Vagina (tissue), 2 donors: ENCODE results near the gene R3HDM2. TPM values are rescaled to one million over a fixed set of nuclear protein-coding genes. Genes with fewer than 3 reads are reported as not detected.

Experiments used
- DNase-seq, 2 donors: peaks; one replicate each; pipeline ENCODE4 v3.0.0-alpha.2; 2017; ENCODE audit errors: extremely low spot score in 2 of 2
- H3K27ac ChIP-seq: fragments of 200-600 bp; sonication (generic); one replicate; pipeline ENCODE4 v1.5.1; 2019
- H3K27me3 ChIP-seq: fragments of 200-600 bp; sonication (generic); one replicate; pipeline ENCODE4 v1.5.1; 2019
- H3K36me3 ChIP-seq, 2 donors: fragments of 200-600 bp; sonication (generic); one replicate each; pipeline ENCODE4 v1.5.1; 2017 to 2019
- H3K4me1 ChIP-seq: fragments of 200-600 bp; sonication (generic); one replicate; pipeline ENCODE4 v1.5.1; 2019
- H3K4me3 ChIP-seq, 2 donors: fragments of 200-600 bp; sonication (generic); 1 replicate in 1 of 2; 2 replicates in 1 of 2; pipeline ENCODE4 v1.5.1; 2016 to 2019
- H3K9me3 ChIP-seq: fragments of 200-600 bp; sonication (generic); one replicate; pipeline ENCODE4 v1.5.1; 2019
- POLR2A ChIP-seq, 2 donors: fragments of 450-650 bp; IDR thresholded peaks; one replicate each; pipeline ENCODE4 v1.6.1; 2017; ENCODE audit warnings: antibody characterized with exemption in 2 of 2, mild to moderate bottlenecking in 2 of 2, moderate library complexity in 2 of 2
- POLR2AphosphoS5 ChIP-seq, 2 donors: sonication (generic); formaldehyde crosslinking; IDR thresholded peaks; one replicate each; pipeline ENCODE4 v1.9.0; 2017; ENCODE audit warnings: antibody characterized with exemption in 2 of 2, mild to moderate bottlenecking in 2 of 2, low read depth in 1 of 2; ENCODE audit not compliant: insufficient read depth in 1 of 2
- intact Hi-C: fragments of 100-400 bp; cut with DNase I; formaldehyde crosslinking; loops from one replicate; pipeline ENCODE4 v1.15.1; 2023
- total RNA-seq: library from RNA; depleted of rRNA; stranded (reverse); fragments of >200 nt; gene quantifications from one replicate; pipeline ENCODE4 v1.2.3, GENCODE V29; 2016
- TF ChIP-seq, protein P1 (sequence below), 3 experiments: fragments of 450-650 bp in 2 of 3; fragments of 200-600 bp in 1 of 3; sonication (generic) in 1 of 3; IDR thresholded peaks; one replicate each; pipeline ENCODE4 v1.5.1; 2017 to 2019; ENCODE audit warnings: antibody characterized with exemption in 3 of 3, mild to moderate bottlenecking in 2 of 3, moderate library complexity in 2 of 3

Gene R3HDM2
- total RNA-seq, 1 donor from 2014 or later: 44.2 TPM

DNA sequence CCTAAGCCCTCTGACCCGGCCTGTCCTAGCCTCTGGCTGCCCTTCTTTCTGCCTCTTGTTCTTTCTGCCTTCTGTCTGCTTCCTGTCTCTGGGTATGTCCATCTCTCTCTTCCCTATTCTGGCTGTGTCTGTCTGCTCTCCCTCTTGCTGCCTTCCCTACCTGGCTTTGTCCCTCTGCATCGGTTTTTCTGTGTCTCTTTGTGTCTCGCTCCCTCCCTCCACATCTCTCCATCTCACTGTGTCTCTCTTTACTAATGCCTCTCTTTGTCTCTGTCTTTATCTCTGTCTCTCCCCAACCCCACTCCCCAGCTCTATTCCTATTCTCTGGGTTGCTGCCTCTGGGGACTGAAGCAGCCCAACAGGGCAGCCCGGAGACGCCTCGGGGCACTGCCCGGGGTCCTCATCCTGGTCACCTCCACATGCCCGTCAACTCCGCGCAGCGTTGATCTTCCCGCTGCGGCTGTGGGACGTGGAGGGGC is 191.2 kb downstream of the R3HDM2 start:
- Histone ChIP-seq H3K4me1 (peaks cover 92% of the 10 kb centered on the region), H3K36me3 (no peaks in the 10 kb centered on the region)
- DNase-seq: no peak

DNA sequence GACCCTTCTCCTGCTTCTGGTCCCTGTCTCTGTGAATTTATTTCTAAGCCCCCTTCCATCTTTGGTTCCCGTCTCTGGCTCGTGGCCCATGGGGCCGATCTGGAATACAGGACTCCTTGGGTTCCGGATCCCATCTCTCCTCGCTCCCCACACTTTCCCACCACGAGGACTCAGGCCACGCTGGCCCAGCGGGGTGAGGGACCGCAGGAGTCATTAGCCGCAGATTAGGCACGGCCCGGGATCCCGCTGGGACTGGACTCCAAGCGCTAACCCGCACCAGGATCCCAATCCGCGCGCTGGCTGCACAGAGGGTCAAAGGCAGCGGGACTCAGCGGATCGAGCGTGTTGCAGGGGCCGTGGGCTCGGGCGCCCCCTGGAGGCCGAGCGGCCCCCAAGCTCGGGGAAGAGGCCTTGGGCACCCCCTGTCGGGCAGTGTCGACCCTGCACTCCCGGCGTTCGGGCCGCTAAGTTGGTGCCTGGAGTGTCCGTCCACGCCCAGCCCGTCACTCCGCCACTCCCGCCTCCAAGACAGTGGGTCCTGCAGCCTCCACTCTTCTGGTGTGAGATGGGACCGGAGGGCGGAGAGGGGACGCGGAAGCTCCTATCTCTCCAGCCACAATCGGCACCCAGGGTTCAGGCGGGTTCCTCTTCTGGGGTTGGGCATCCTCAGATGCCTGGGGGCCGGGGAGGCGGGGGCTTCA is 191.8 kb downstream of the R3HDM2 start:
- TF ChIP-seq POLR2AphosphoS5 (IDR thresholded peaks at IDR 0.05; ENCODE audit: insufficient read depth in 1 of 2, low read depth in 1 of 2) (peak; percentile 41 to 56), POLR2A (IDR thresholded peaks at IDR 0.05) (no peak)
- TF ChIP-seq, protein P1, sequence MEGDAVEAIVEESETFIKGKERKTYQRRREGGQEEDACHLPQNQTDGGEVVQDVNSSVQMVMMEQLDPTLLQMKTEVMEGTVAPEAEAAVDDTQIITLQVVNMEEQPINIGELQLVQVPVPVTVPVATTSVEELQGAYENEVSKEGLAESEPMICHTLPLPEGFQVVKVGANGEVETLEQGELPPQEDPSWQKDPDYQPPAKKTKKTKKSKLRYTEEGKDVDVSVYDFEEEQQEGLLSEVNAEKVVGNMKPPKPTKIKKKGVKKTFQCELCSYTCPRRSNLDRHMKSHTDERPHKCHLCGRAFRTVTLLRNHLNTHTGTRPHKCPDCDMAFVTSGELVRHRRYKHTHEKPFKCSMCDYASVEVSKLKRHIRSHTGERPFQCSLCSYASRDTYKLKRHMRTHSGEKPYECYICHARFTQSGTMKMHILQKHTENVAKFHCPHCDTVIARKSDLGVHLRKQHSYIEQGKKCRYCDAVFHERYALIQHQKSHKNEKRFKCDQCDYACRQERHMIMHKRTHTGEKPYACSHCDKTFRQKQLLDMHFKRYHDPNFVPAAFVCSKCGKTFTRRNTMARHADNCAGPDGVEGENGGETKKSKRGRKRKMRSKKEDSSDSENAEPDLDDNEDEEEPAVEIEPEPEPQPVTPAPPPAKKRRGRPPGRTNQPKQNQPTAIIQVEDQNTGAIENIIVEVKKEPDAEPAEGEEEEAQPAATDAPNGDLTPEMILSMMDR (IDR thresholded peaks at IDR 0.05): peak; percentile 100
- intact Hi-C loops: no loop called here
- Histone ChIP-seq H3K9me3 (no peaks in the 10 kb centered on the region), H3K27ac (peak overlapping the region; percentile 48), H3K36me3 (peaks cover 0 to 4% of the 10 kb centered on the region in 2 donors), H3K27me3 (peaks cover 15% of the 10 kb centered on the region), H3K4me3 (peak overlapping the region; percentile 44 to 59), H3K4me1 (peaks cover 92% of the 10 kb centered on the region)
- no peak for DNase-seq

More for the DNA sequence above, 191.2 kb downstream of the R3HDM2 start:
- peak overlapping the region; percentile 12 for H3K27ac ChIP-seq
- intact Hi-C loops: loop anchor here (5.0 kb wide), 1 partner anchor 32 kb away; no protein-coding TSS in a partner anchor
- no peaks in the 10 kb centered on the region for H3K9me3 ChIP-seq
- TF ChIP-seq POLR2A (IDR thresholded peaks at IDR 0.05): no peak
- TF ChIP-seq, protein P1 (IDR thresholded peaks at IDR 0.05): no peak
- TF ChIP-seq POLR2AphosphoS5 (IDR thresholded peaks at IDR 0.05; ENCODE audit: insufficient read depth in 1 of 2, low read depth in 1 of 2): no peak
- peaks cover 15% of the 10 kb centered on the region for H3K27me3 ChIP-seq
- peak overlapping the region; percentile 44 to 59 for H3K4me3 ChIP-seq

DNA sequence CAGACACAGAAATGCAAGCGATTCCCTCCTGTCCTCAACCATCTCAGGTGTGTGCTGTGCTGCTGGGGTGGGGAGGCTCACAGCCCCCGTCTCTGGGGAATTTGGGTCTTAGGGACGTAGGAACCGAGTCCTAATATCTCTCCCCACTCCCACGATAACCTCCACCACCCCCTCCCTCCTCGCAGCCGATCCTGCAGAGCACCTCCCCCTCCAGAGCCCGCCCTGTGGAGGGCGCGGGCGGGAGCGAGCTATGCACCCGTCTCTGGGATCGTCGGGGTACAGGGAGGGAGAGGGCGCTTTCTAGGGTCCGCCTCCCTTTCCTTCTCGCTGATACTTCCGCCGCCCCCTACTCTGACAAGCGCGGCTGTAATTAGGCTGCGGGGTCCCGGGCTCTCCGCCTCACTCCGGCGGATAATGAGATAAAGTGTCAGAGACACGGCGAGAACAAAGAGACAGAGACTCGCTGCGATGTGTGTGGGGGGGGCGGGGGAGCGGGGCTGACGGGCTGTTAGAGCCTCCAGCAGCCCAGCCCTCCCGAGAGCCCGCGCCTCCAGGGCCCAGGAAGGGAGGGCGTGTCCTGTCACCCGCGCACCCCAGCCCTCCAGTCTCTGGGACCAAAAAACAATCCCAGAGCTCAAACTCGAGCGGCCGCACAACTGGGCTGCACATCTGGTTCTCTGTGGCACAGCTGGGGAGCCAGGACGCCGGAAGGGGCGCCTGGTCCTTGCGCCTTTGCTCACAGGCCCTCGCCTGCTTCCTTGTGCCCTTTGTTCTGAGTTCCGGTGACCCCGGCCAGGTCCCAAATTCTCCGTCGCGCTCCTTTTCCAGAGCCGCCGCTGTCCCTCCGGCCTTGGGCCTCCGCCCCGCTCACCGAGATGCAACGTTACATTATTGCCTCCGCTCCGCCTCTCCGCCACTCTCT is 192.7 kb downstream of the R3HDM2 start:
- Histone ChIP-seq H3K9me3 (no peaks in the 10 kb centered on the region), H3K4me3 (peak overlapping the region; percentile 44 to 59), H3K27me3 (peaks cover 15% of the 10 kb centered on the region), H3K36me3 (peaks cover 0 to 12% of the 10 kb centered on the region in 2 donors), H3K27ac (peak overlapping the region; percentile 48), H3K4me1 (peaks cover 84% of the 10 kb centered on the region)
- intact Hi-C loops: no loop called here
- no peak for DNase-seq
- no peak for TF ChIP-seq POLR2A (IDR thresholded peaks at IDR 0.05)

DNA sequence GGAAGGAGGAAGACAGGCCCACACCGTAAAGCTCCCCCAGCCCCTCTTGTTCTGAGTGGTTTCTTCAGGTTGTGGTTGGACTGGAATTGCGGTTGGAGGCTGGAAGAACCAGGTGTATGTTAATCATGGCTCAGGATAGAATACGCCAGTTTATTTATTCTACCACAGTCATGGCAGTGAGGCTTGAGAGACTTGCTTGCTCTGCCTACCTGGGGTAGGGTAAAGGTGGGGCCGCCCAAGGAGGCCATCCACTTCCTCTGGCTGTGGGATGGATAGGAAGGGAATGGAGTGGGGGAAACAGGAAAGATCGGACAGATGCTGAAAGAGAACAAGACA is 193.3 kb downstream of the R3HDM2 start:
- peak overlapping the region; percentile 72 for H3K27ac ChIP-seq
- H3K4me1 ChIP-seq: peaks cover 77% of the 10 kb centered on the region
- H3K36me3 ChIP-seq: peaks cover 0 to 18% of the 10 kb centered on the region in 2 donors
- TF ChIP-seq POLR2A (IDR thresholded peaks at IDR 0.05) (no peak), POLR2AphosphoS5 (IDR thresholded peaks at IDR 0.05; ENCODE audit: insufficient read depth in 1 of 2, low read depth in 1 of 2) (no peak)
- TF ChIP-seq, protein P1 (IDR thresholded peaks at IDR 0.05): no peak
- H3K27me3 ChIP-seq: peaks cover 14% of the 10 kb centered on the region
- no peak overlapping the region for H3K4me3 ChIP-seq
- no peak for DNase-seq
- no peaks in the 10 kb centered on the region for H3K9me3 ChIP-seq
- intact Hi-C loops: no loop called here

DNA sequence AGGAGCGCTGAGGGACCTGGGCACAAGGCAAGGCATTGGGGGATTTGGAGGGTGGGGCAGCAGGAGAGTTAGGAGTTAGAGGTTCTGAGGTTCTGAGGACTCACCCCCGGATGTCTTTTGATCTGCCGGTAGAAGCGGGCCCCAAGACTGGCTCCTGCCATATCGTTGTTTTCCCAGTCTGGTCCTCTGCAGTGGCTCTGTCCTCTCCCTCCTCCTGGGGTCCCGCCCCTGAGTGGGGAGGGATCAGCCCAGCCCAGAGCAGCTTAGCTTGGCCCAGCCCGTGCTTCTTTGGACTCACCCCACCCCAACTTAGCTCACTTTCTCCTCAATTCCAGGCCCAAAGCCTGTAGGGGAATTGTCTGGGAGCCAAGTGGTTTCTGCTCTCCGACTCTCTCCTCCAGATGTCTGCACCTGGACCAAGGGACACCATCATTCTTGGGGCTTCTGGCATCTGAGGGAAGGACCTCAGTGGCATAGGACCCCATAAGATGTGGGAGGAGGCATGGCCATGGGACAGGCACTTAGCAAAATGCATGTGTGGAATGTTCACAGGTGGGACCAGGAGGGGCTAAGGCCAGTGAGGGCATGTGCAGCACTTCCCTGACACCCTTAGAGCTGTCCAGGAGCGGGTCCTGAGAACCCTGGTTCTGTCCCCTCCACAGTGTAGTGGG is 193.8 kb downstream of the R3HDM2 start:
- peaks cover 12% of the 10 kb centered on the region for H3K27me3 ChIP-seq
- no peak for TF ChIP-seq POLR2AphosphoS5 (IDR thresholded peaks at IDR 0.05; ENCODE audit: insufficient read depth in 1 of 2, low read depth in 1 of 2)
- TF ChIP-seq, protein P1 (IDR thresholded peaks at IDR 0.05): no peak
- no peak for TF ChIP-seq POLR2A (IDR thresholded peaks at IDR 0.05)
- no peaks in the 10 kb centered on the region for H3K9me3 ChIP-seq
- peaks cover 72% of the 10 kb centered on the region for H3K4me1 ChIP-seq
- H3K4me3 ChIP-seq: peak overlapping the region in 1 of 2 donors; percentile 33
- DNase-seq: no peak
- peaks cover 0 to 23% of the 10 kb centered on the region in 2 donors for H3K36me3 ChIP-seq
- peak overlapping the region; percentile 72 for H3K27ac ChIP-seq
- intact Hi-C loops: no loop called here
